ENCODE results near the gene GDPD4.
"Not testable (repeated sequence)": the region's sequence is repeated elsewhere in the genome, so short reads cannot be mapped to it uniquely, and the experiment has no call there.

The GDPD4 gene

GRCh38 chr11:77301510-77301909, at the start of gene GDPD4:
TSS of gene GDPD4 (minus strand) at chr11:77301686. CDS start at chr11:77285137, 16,549 bp downstream.
- DNase-seq = no peak

- no peak for DNase-seq
These were observed 46.5 kb upstream of the GDPD4 start for GRCh38 chr11:77347948-77348347.

- no peak for DNase-seq
These were observed 45.6 kb upstream of the GDPD4 start for GRCh38 chr11:77346906-77347603.

GRCh38 chr11:77345621-77346020, 44.1 kb upstream of the GDPD4 start:
- DNase-seq = no peak

- DNase-seq = no peak
These were observed 39.0 kb upstream of the GDPD4 start for GRCh38 chr11:77340501-77340900.

- no peak for DNase-seq
These were observed 30.8 kb upstream of the GDPD4 start for GRCh38 chr11:77332259-77332658.

- DNase-seq = no peak
These were observed 23.7 kb upstream of the GDPD4 start for GRCh38 chr11:77325159-77325558.

GRCh38 chr11:77324508-77324907, 23.0 kb upstream of the GDPD4 start:
- no peak for DNase-seq

GRCh38 chr11:77322926-77323590, 21.6 kb upstream of the GDPD4 start:
- no peak for DNase-seq

- no peak for DNase-seq
These were observed 21.0 kb upstream of the GDPD4 start for GRCh38 chr11:77322506-77322905.

- DNase-seq = no peak
These were observed 18.9 kb upstream of the GDPD4 start for GRCh38 chr11:77320351-77320750.

GRCh38 chr11:77318600-77318999, 17.1 kb upstream of the GDPD4 start:
- DNase-seq = no peak

GRCh38 chr11:77316733-77317342, 15.4 kb upstream of the GDPD4 start:
- DNase-seq = no peak

- no peak for DNase-seq
These were observed 10.6 kb upstream of the GDPD4 start for GRCh38 chr11:77312107-77312506.

GRCh38 chr11:77311701-77312100, 10.2 kb upstream of the GDPD4 start:
- no peak for DNase-seq

- no peak for DNase-seq
These were observed 9.2 kb upstream of the GDPD4 start for GRCh38 chr11:77310721-77311120.

GRCh38 chr11:77309401-77310085, 8.1 kb upstream of the GDPD4 start:
- DNase-seq = no peak

- no peak for DNase-seq
These were observed 7.4 kb upstream of the GDPD4 start for GRCh38 chr11:77308838-77309237.

- DNase-seq = no peak
These were observed 1.8 kb upstream of the GDPD4 start for GRCh38 chr11:77303328-77303727.

GRCh38 chr11:77302752-77303151, 1.3 kb upstream of the GDPD4 start:
- no peak for DNase-seq

- no peak for DNase-seq
These were observed 791 bp downstream of the GDPD4 start for GRCh38 chr11:77300695-77301094.

- not testable (repeated sequence) for DNase-seq
These were observed 1.5 kb downstream of the GDPD4 start for GRCh38 chr11:77300028-77300427.

- DNase-seq = no peak
These were observed 1.9 kb downstream of the GDPD4 start for GRCh38 chr11:77299528-77299993.

GRCh38 chr11:77294040-77294439, 7.4 kb downstream of the GDPD4 start:
- DNase-seq = no peak
